ENCODE measurements around the gene PRKCI.

GRCh38 chr3:170322566-170323269, 100.5 kb downstream of the PRKCI start:
- no peak for TF ChIP-seq POLR2A (IDR thresholded peaks at IDR 0.05)
- no peak for TF ChIP-seq CTCF (IDR thresholded peaks at IDR 0.05 in 4 of 5, conservative IDR thresholded peaks at IDR 0.05 in 1 of 5)
